HG03342 (cell line): ENCODE results near the gene FREM1.

Experiments used
- ATAC-seq: cut with Tn5 transposase; IDR thresholded peaks from one replicate; pipeline ENCODE4 v1.9.1; 2021; ENCODE audit warnings: mild to moderate bottlenecking, moderate library complexity; ENCODE audit not compliant: unreplicated experiment

FREM1 gene

DNA sequence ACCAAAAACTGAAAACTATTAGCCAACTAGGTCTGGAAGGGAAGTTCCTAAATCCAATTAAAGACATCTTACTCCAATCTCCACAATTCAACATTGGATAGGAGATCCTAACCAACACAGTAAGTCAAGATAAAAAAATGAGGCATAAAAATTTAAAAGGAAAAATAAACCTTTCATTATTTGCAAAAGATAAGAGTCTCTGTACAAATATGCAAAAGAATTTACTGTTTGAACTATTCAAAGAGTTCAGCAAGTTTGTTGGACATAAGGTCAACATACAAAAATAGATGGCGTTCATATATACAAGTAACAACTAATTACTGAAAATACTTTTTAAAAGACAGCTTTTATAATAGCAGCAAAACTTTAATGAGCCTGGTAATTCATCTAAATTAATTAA is 3.1 kb upstream of the FREM1 start:
- no peak for ATAC-seq

DNA sequence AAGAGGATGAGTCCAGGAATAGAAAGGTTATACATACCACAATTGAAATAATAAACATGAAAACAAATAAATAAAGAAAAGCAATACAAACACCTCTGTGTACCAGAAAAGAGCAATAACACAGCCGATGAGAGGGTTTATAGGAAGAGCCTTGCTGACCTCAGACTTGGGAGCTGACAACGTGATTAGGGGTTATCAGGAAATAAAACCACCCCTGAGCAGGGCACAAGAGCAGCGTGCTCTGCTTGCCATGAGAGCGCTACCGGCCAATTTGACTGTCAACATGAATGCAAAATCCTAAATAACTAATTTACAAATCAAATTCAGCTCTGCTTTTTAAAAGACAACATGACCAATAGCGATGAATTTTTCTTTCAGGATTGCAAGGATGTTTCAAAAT is 2.6 kb upstream of the FREM1 start:
- ATAC-seq = no peak

DNA sequence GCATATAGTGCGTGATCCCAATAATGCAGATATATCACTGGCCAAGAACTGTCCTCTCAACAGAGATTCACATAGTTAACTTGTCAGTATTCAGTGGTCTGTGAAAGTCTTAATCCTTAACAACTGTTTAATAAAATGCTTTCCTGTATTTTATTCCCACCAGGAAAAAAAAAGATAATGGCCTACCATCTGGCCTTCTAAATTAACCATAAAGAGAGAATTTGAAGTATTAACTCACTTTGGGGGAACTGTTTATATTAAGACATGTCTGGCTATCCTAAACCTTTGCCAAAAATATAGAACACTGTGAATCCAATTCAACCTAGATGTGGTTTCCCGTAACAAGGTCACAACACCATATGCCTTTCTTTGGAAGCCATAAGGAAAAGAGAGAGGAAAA is 818 bp upstream of the FREM1 start:
- ATAC-seq = no peak

DNA sequence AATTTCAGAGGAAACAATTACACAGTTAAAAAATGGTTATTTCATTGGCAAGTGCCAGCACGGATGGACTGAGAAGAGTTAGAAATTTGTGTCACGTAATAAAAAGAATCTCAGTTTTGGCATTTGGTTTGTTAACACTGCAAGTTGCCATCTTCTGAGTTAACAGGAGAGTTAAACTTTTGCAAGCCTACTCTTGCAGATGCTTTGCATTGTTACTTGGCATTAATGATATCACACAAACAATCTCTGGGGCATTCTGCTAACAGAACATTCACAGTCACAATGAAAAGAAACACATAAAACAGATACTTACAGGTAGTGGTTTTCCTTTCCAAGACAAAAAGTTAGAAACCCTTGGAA is 647 bp downstream of the FREM1 start:
- no peak for ATAC-seq

DNA sequence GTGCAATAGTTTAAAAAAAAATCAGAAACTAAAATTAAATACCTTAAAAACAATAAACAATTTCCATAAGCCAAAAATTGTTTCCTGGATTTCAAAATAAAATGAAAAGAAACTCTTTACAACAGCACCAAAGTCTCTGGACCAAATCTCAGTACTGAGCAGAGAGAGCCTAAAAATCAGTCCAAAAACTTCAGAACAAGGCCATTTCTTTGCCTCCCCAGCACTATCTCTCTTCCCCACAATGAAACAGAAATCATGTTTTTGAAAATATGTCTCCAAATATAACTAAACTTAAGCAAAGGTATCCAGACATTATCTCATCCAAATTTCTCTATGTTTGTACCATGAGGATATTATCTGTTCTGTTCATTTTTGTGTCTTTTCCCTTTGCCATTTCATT is 1.0 kb downstream of the FREM1 start:
- ATAC-seq = no peak

- no peak for ATAC-seq
Measured at GRCh38 chr9:14908295-14909180, 1.7 kb downstream of the FREM1 start.

DNA sequence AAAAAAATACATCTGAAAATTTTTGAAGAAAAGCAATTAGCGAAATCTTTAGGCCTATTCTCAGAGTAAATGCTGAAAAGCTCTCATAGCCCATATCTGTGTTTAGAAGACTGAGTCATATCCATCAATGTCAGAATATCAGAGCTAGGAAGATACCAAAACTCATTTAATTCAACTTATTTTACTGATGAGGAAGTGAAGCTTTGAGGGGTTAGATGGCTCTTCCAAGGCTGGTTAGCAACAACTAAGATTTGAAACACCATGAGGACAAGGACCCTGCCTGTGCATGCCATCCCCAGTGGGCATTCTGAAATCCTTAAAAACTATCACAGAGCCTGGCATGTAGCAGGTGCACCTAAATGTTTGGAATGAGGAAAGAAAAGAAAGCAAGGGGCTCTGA is 2.5 kb downstream of the FREM1 start:
- ATAC-seq = no peak

DNA sequence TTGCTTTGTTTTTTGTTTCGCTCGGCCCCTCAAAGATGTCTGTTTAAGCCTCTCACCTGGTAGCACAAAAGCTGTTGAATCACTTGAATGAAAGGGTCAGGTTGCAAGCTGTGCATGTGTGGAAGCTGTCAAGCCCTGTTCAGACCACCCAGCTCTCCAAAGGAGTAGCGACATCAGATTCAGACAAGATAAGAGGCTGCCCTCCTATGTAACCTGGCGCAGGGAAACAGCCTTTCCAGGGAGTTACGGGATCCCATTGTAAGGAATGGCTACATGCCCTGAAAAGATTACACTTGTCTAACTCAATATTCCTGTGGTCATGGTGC is 2.9 kb downstream of the FREM1 start:
- ATAC-seq = no peak

- no peak for ATAC-seq
Measured at GRCh38 chr9:14906644-14907359, 3.4 kb downstream of the FREM1 start.

DNA sequence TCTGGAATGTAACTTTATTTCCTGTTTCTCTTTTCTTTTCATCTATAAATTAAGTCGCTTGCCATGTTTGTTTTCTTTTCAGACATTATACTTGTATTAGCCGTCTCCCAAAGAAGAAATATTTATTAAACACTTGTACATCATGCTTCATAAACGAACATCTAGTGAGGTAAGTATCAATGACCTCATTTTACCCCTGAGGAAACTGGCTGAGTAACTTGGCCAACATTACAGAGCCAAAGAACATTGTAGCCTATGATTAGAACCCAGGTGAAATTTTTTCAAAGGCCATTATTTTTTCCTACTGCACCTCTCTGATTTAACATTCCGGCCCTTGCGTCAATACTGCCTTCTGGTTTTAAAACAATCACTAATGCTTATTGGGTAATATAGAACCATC is 4.2 kb downstream of the FREM1 start:
- no peak for ATAC-seq

GRCh38 chr9:14903040-14903439 is 7.2 kb downstream of the FREM1 start:
- no peak for ATAC-seq

DNA sequence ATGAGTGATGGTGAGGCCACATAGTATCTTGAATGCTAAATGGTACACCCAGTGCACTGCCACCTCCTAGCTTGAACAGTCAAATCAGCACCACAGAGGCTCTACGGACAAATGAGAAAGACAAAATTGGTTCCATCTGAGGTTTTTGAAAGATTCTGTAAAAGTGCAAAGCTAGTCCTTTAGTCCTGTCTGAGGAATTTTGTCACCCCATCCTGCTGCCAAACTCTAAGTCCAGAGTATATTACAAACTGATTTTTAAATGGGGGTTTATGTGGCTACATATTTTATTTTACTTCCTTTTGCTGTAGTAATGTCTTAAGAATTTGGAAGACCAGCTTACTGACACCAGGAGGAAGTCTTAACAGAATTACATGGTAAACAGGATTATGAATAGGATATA is 7.7 kb downstream of the FREM1 start:
- no peak for ATAC-seq

- no peak for ATAC-seq
Measured at GRCh38 chr9:14899815-14900193, 10.4 kb downstream of the FREM1 start.

- ATAC-seq = no peak
Measured at GRCh38 chr9:14899042-14899814, 11.0 kb downstream of the FREM1 start.

DNA sequence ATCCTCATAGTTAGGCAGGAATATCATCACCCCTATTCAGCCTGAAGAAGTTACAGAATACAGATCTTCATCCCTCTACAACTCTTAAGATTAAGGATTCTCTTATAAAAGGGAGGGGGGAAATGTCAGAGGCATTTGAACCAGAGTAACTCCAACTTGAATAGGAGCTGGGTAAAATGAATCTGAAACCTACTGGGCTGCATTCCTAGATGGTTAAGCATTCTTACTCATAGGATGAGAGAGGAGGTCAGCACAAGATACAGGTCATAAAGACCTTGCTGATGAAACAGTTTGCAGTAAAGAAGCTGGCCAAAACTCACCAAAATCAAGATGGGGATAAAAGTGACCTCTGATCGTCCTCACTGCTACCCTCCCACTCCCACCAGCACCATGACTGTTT is 14.4 kb downstream of the FREM1 start:
- no peak for ATAC-seq

GRCh38 chr9:14893280-14893679 is 16.9 kb downstream of the FREM1 start:
- no peak for ATAC-seq

DNA sequence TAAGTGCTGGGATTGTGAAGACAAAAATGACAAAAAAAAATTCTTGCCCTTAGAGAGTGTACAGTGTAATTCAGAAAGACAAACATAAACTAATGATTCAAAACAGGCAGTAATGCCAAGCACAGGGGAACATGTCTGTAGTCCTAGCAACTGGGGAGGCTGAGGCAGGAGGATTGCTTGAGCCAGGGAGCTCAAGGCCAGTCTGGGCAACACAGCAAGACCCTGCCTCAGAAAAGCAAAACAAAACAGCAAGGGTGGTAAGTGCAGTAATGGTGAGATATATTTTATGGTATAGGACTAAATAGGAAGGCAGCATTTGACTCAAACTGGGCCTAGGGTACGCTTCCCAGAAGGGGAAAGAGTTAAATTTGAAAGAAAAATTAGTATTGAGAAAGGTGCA is 18.9 kb downstream of the FREM1 start:
- no peak for ATAC-seq

- ATAC-seq = no peak
Measured at GRCh38 chr9:14889451-14889850, 20.8 kb downstream of the FREM1 start.

- ATAC-seq = no peak
Measured at GRCh38 chr9:14888875-14889274, 21.4 kb downstream of the FREM1 start.

DNA sequence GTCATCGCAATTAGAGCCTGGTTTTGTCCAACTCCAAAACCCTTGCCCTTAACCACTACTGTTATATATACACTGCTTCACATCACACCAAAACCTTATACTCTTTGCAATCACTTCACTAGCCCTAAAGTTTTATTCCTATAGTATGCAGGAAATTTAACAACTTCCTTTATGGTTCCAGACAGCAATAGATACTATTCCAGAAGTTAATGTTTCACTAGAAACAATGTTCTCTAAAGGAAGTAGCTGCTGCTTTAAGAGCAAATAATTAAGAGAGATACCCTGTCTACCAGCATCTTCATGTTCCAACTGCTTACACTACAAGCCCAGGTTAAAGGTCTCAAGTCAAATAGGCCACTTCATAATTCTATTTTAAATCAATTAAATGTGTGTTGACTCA is 22.0 kb downstream of the FREM1 start:
- no peak for ATAC-seq

DNA sequence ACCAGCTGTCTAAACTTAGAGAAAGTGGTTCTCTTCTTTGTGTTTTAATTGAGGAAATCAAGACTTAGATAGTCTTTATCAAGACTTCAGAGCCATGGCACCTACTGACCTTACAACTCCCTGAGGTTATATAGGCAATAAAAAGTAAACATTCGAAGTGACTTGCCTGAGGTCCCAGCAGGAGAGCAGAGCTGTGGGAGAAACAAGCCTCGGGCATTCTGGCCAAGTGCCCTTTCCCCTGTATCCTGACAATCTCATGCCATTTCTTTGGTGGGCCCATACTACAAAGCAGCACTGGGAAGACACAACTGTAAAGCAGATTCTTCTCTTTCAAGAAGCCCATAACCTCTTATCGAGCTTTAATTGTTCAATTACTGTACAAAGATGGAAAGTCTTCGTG is 23.1 kb downstream of the FREM1 start:
- ATAC-seq = no peak
